Stomach (tissue), 9 donors: ENCODE results near the gene HSCB. TPM values are rescaled to one million over a fixed set of nuclear protein-coding genes. Genes with fewer than 3 reads are reported as not detected.

Experiments
- DNase-seq, 2 donors: peaks; one replicate each; pipeline versions ENCODE4 v3.0.0 to v3.0.0-alpha.2; 2013 to 2019
- H3K27ac ChIP-seq, 5 donors: fragments of 200-600 bp in 4 of 5; sonication (generic) in 4 of 5; one replicate each; pipeline ENCODE4 v1.5.1; 2013 to 2019; ENCODE audit warnings: mild to moderate bottlenecking in 1 of 5, moderate library complexity in 1 of 5
- H3K27me3 ChIP-seq, 3 donors: fragments of 200-600 bp; sonication (generic); one replicate each; pipeline ENCODE4 v1.5.1; 2017 to 2019; ENCODE audit warnings: mixed run types in 1 of 3
- H3K36me3 ChIP-seq, 4 donors: fragments of 200-600 bp; sonication (generic); 1 replicate in 3 of 4; 2 replicates in 1 of 4; pipeline ENCODE4 v1.5.1; 2016 to 2019
- H3K4me1 ChIP-seq, 4 donors: fragments of 200-600 bp; sonication (generic); one replicate each; pipeline ENCODE4 v1.5.1; 2016 to 2019
- H3K4me3 ChIP-seq, 4 donors: fragments of 200-600 bp; sonication (generic) in 3 of 4; one replicate each; pipeline ENCODE4 v1.5.1; 2016 to 2019; ENCODE audit warnings: mild to moderate bottlenecking in 1 of 4
- H3K9me3 ChIP-seq, 4 donors: fragments of 200-600 bp; sonication (generic); one replicate each; pipeline ENCODE4 v1.5.1; 2016 to 2019
- CTCF ChIP-seq, 7 experiments: fragments of 450-650 bp in 4 of 7; fragments of 200-600 bp in 3 of 7; sonication (generic) in 3 of 7; IDR thresholded peaks; one replicate each; pipeline ENCODE4 v1.5.1; 2016 to 2019; ENCODE audit warnings: antibody characterized with exemption in 7 of 7, control low read depth in 2 of 7, mild to moderate bottlenecking in 1 of 7
- EP300 ChIP-seq: sonication (generic); formaldehyde crosslinking; IDR thresholded peaks from one replicate; pipeline ENCODE4 v1.6.1; 2017; ENCODE audit warnings: antibody characterized with exemption
- POLR2A ChIP-seq, 4 donors: fragments of 450-650 bp; IDR thresholded peaks; one replicate each; pipeline ENCODE4 v1.6.1; 2016; ENCODE audit warnings: antibody characterized with exemption in 4 of 4, control low read depth in 2 of 4, mild to moderate bottlenecking in 1 of 4, moderate library complexity in 1 of 4
- POLR2AphosphoS5 ChIP-seq, 3 donors: sonication (generic); formaldehyde crosslinking; IDR thresholded peaks; one replicate each; pipeline ENCODE4 v1.6.1; 2016; ENCODE audit warnings: antibody characterized with exemption in 3 of 3
- WGBS, 5 donors: extraction: QIAGEN DNeasy Blood & Tissue Kit in 3 of 5; methylation state at CpG; one replicate each; pipeline versions ENCODE4 v1.1.5 to v1.1.7; 2013 to 2018; 5-methylcytosine and 5-hydroxymethylcytosine counted together
- intact Hi-C: fragments of 100-400 bp; cut with DNase I; formaldehyde crosslinking; loops from one replicate; pipeline ENCODE4 v1.15.1; 2023; ENCODE audit warnings: low total_unique reads
- polyA plus RNA-seq, 3 donors: library from polyadenylated mRNA; stranded (reverse); fragments of 200-250 nt; gene quantifications; one replicate each; pipeline ENCODE4 v1.2.3, GENCODE V29; 2013
- total RNA-seq, 5 donors: library from RNA; depleted of rRNA; stranded (reverse); fragments of >200 nt; gene quantifications; one replicate each; pipeline versions ENCODE4 v1.1.0 to v1.2.3, GENCODE V29; 2014 to 2016
- donor health status: healthy with polysubstance abuse.
- donor health status: Bipolar disorder and iron deficiency.
- donor health status: healthy.

HSCB gene
- total and polyA plus RNA-seq, 8 donors: 4.0 to 39.7 (median 26.0) TPM; not detected in 1

GRCh38 chr22:28768701-28769393, 27.0 kb downstream of the HSCB start:
- H3K36me3 ChIP-seq: no peaks in the 10 kb centered on the region
- H3K4me1 ChIP-seq: peaks cover 0 to 15% (median 7%) of the 10 kb centered on the region in 4 donors
- 83 to 90% (median 88%) methylated on average over 6 of the region's 6 CpGs for WGBS, 5 donors
- H3K4me3 ChIP-seq: no peak overlapping the region
- H3K27me3 ChIP-seq: no peaks in the 10 kb centered on the region
- DNase-seq: no peak
- intact Hi-C loops: no loop called here
- TF ChIP-seq POLR2A (IDR thresholded peaks at IDR 0.05) (no peak), CTCF (IDR thresholded peaks at IDR 0.05) (no peak), POLR2AphosphoS5 (IDR thresholded peaks at IDR 0.05) (no peak), EP300 (no peak)
- no peak overlapping the region for H3K27ac ChIP-seq
- no peaks in the 10 kb centered on the region for H3K9me3 ChIP-seq

GRCh38 chr22:28769394-28770085, 27.7 kb downstream of the HSCB start:
- WGBS, 5 donors: 85 to 91% (median 87%) methylated on average over 14 of the region's 14 CpGs
- no peak for DNase-seq
- TF ChIP-seq POLR2A (IDR thresholded peaks at IDR 0.05): no peak
- peaks cover 0 to 3% (median 1%) of the 10 kb centered on the region in 4 donors for H3K36me3 ChIP-seq
- H3K27ac ChIP-seq: no peak overlapping the region
- peaks cover 0 to 22% (median 14%) of the 10 kb centered on the region in 4 donors for H3K4me1 ChIP-seq
- no peak overlapping the region for H3K4me3 ChIP-seq
- intact Hi-C loops: no loop called here
- H3K27me3 ChIP-seq: no peaks in the 10 kb centered on the region
- H3K9me3 ChIP-seq: no peaks in the 10 kb centered on the region

- TF ChIP-seq CTCF (IDR thresholded peaks at IDR 0.05) (no peak), POLR2A (IDR thresholded peaks at IDR 0.05) (no peak), EP300 (no peak), POLR2AphosphoS5 (IDR thresholded peaks at IDR 0.05) (no peak)
- intact Hi-C loops: no loop called here
- peak overlapping the region in 4 of 5 donors; percentile 23 to 100 (median 98) for H3K27ac ChIP-seq
- H3K4me1 ChIP-seq: peaks cover 0 to 40% (median 28%) of the 10 kb centered on the region in 4 donors
- H3K4me3 ChIP-seq: no peak overlapping the region
- no peaks in the 10 kb centered on the region for H3K27me3 ChIP-seq
- H3K9me3 ChIP-seq: no peaks in the 10 kb centered on the region
- DNase-seq: peak; percentile 21 to 84
- WGBS, 5 donors: 38 to 63% (median 48%) methylated on average over 5 of the region's 5 CpGs
- peaks cover 0 to 20% (median 17%) of the 10 kb centered on the region in 4 donors for H3K36me3 ChIP-seq
Observed at GRCh38 chr22:28771195-28771791, 29.5 kb downstream of the HSCB start.

GRCh38 chr22:28772633-28773460, 31.0 kb downstream of the HSCB start, which contains the start of gene CCDC117:
CCDC117 (plus strand) TSS chr22:28772695; CDS start chr22:28772850, 155 bp downstream.
- Histone ChIP-seq H3K36me3 (peaks cover 0 to 34% (median 30%) of the 10 kb centered on the region in 4 donors), H3K27ac (peak within 1 kb of the TSS; percentile 96 to 100 (median 98)), H3K9me3 (no peaks in the 10 kb centered on the region), H3K4me3 (peak within 1 kb of the TSS; percentile 73 to 93 (median 79)), H3K4me1 (peaks cover 0 to 55% (median 38%) of the 10 kb centered on the region in 4 donors), H3K27me3 (no peaks in the 10 kb centered on the region)
- intact Hi-C loops: no loop called here
- WGBS, 5 donors: 0 to 1% (median 0%) methylated on average over 17 to 92 of the region's 92 CpGs
- peak; percentile 94 to 99 for DNase-seq
- no peak for TF ChIP-seq EP300
- peak in 1 of 7 experiments; percentile 35 for TF ChIP-seq CTCF (IDR thresholded peaks at IDR 0.05)
- TF ChIP-seq POLR2AphosphoS5 (IDR thresholded peaks at IDR 0.05): peak; percentile 90 to 95 (median 94)
